K562 (cell line): ENCODE data around the gene AQP4. TPM values are rescaled to one million over a fixed set of nuclear protein-coding genes. Genes with fewer than 3 reads are reported as not detected.

Experiments used
- ATAC-seq: fragments of 200-7000 bp; cut with Tn5 transposase; 3 replicates; pipeline ENCODE4 v1.9.1; 2020; ENCODE audit warnings: moderate library complexity
- BruUV-seq: library from RNA; stranded (reverse); fragments of 400-500 nt; replicated peaks from 2 replicates; lab custom pipeline; 2021; lab: Mats Ljungman, UMichigan
- CTCF ChIA-PET: fragments of 300-600 bp; formaldehyde crosslinking; extraction: SDS; loops from one replicate; lab custom pipeline; 2021; ENCODE audit warnings: low intra/inter-chr PET ratio; lab: Yijun Ruan, JAX
- POLR2A ChIA-PET: fragments of 300-600, 350-650 bp; sonication (Branson Sonifier 250); formaldehyde crosslinking; extraction: SDS; loops from one replicate; lab custom pipeline; 2021; ENCODE audit warnings: antibody characterized with exemption, inconsistent platforms; lab: Yijun Ruan, JAX
- DNase-seq, 4 experiments: peaks; one replicate each; pipeline versions ENCODE4 v3.0.0 to v3.0.0-alpha.2; 2011 to 2018; ENCODE audit warnings: low spot score in 3 of 4, mixed read lengths in 3 of 4; ENCODE audit errors: extremely low read depth in 1 of 4
- FAIRE-seq: peaks from 2 replicates; lab custom pipeline; 2011; peaks lifted over from hg19 to GRCh38; lab: Jason Lieb, UNC
- H2AFZ ChIP-seq: 2 replicates; pipeline ENCODE4 v1.6.0; 2011; ENCODE audit warnings: low read depth, low read length, control low read depth, inconsistent platforms
- H3K27ac ChIP-seq: fragments of 200-600 bp; 3 replicates; pipeline ENCODE4 v1.8.0; 2011; ENCODE audit warnings: low read depth, mild to moderate bottlenecking, control low read depth, inconsistent platforms, low read length, moderate library complexity, mixed read lengths; ENCODE audit errors: extremely low read depth
- H3K27me3 ChIP-seq, 2 experiments: fragments of 300-600 bp in 1 of 2; 2 replicates in 1 of 2; 3 replicates in 1 of 2; pipeline versions ENCODE4 v1.6.0 to v1.8.0; 2011; ENCODE audit warnings: inconsistent platforms in 2 of 2, low read length in 2 of 2, mild to moderate bottlenecking in 1 of 2, mixed read lengths in 1 of 2, moderate library complexity in 1 of 2; ENCODE audit not compliant: control insufficient read depth in 2 of 2, insufficient read depth in 2 of 2
- H3K36me3 ChIP-seq: fragments of 300-600 bp; 3 replicates; pipeline ENCODE4 v1.8.0; 2011; ENCODE audit warnings: mild to moderate bottlenecking, low read length, inconsistent platforms; ENCODE audit not compliant: control insufficient read depth, insufficient read depth
- H3K4me1 ChIP-seq, 2 experiments: fragments of 200-600 bp in 1 of 2; replicated peaks in 1 of 2; 2 replicates in 1 of 2; 3 replicates in 1 of 2; pipeline versions ENCODE4 v1.5.1 to v1.8.0; 2011; ENCODE audit warnings: inconsistent platforms in 2 of 2, low read length in 2 of 2, mild to moderate bottlenecking in 1 of 2, mixed read lengths in 1 of 2, moderate library complexity in 1 of 2; ENCODE audit not compliant: control insufficient read depth in 2 of 2, insufficient read depth in 2 of 2
- H3K4me2 ChIP-seq: 2 replicates; pipeline ENCODE4 v1.6.1; 2011; ENCODE audit warnings: low read length, control low read depth, inconsistent platforms, mixed read lengths; ENCODE audit not compliant: insufficient read depth
- H3K4me3 ChIP-seq: fragments of 200-600 bp; sonication (generic), shearing (Covaris generic); 2 replicates; pipeline ENCODE4 v1.5.1; 2016; ENCODE audit warnings: control low read depth, inconsistent platforms
- H3K79me2 ChIP-seq: fragments of 200-600 bp; 3 replicates; pipeline ENCODE4 v1.8.0; 2011; ENCODE audit warnings: low read length, inconsistent platforms; ENCODE audit not compliant: control insufficient read depth, insufficient read depth
- H3K9ac ChIP-seq, 2 experiments: 2 replicates each; pipeline versions ENCODE4 v1.6.0 to v1.6.1; 2011; ENCODE audit warnings: low read depth in 2 of 2, low read length in 2 of 2, control low read depth in 1 of 2, inconsistent platforms in 1 of 2, mild to moderate bottlenecking in 1 of 2, mixed read lengths in 1 of 2; ENCODE audit not compliant: insufficient read depth in 1 of 2
- H3K9me1 ChIP-seq: one replicate; pipeline ENCODE4 v1.6.0; 2011; ENCODE audit warnings: inconsistent platforms, mild to moderate bottlenecking, low read length, moderate library complexity; ENCODE audit not compliant: control insufficient read depth, insufficient read depth
- H3K9me3 ChIP-seq: replicated peaks from 2 replicates; pipeline ENCODE4 v1.5.1; 2011; ENCODE audit warnings: low read depth, low read length, inconsistent platforms; ENCODE audit not compliant: control insufficient read depth, insufficient read depth
- H4K20me1 ChIP-seq: replicated peaks from 2 replicates; pipeline ENCODE4 v1.6.1; 2011; ENCODE audit warnings: low read length, inconsistent platforms, mixed read lengths; ENCODE audit not compliant: control insufficient read depth, insufficient read depth
- ESRRB ChIP-seq: fragments of 250-450 bp; sonication (Bioruptor Pico); IDR thresholded peaks from 2 replicates; pipeline ENCODE4 v1.5.0; 2020; ENCODE audit warnings: mild to moderate bottlenecking, moderate library complexity, borderline replicate concordance
- POLR2H ChIP-seq: IDR thresholded peaks from 2 replicates; pipeline ENCODE4 v1.6.1; 2016; ENCODE audit warnings: missing genetic modification characterization, low read depth, mild to moderate bottlenecking, control low read depth, missing compliant biosample characterization, moderate library complexity
- TCF15 ChIP-seq: fragments of 250-450 bp; sonication (Bioruptor Pico); IDR thresholded peaks from 2 replicates; pipeline ENCODE4 v1.8.0; 2022; ENCODE audit warnings: moderate library complexity, mild to moderate bottlenecking, inconsistent platforms
- TEAD2 ChIP-seq: fragments of 450-650 bp; IDR thresholded peaks from 2 replicates; pipeline ENCODE4 v1.6.1; 2016; ENCODE audit warnings: missing genetic modification characterization, control low read depth, missing compliant biosample characterization
- ZNF707 ChIP-seq: fragments of 250-450 bp; sonication (Bioruptor Pico); conservative IDR thresholded peaks from 2 replicates; pipeline ENCODE4 v1.8.0; 2022; ENCODE audit warnings: inconsistent platforms, mild to moderate bottlenecking, moderate library complexity
- WGBS: fragments of 100-300 bp; shearing (Covaris generic); methylation state at CpG from one replicate; pipeline ENCODE4 v1.1.6; 2016; ENCODE audit warnings: low coverage, mixed read lengths; ENCODE audit not compliant: insufficient coverage; ENCODE audit errors: missing lambda C conversion rate; 5-methylcytosine and 5-hydroxymethylcytosine counted together
- in situ Hi-C: fragments of 300-500 bp; cut with MboI; formaldehyde crosslinking; loops from 4 replicates; pipeline ENCODE4 v1.15.0; 2018; ENCODE audit warnings: inconsistent platforms, mixed read lengths
- intact Hi-C: fragments of 100-400 bp; cut with micrococcal nuclease; formaldehyde crosslinking; loops from 2 replicates; pipeline ENCODE4 v1.14.2; 2022
- polyA plus RNA-seq, 8 experiments: library from polyadenylated mRNA; depleted of rRNA in 4 of 8; stranded (reverse) in 5 of 8; unstranded in 3 of 8; fragments of >200 nt; fragmentation: Nextera tagmentation in 2 of 8; fragmentation: Illumina TruSeq in 1 of 8; extraction: Ambion mirVana in 2 of 8; extraction: Trizol in 1 of 8; gene quantifications; 2 replicates each; pipeline versions ENCODE4 v1.2.1 to v1.2.3, GENCODE V29; 2011 to 2014; ENCODE audit warnings: inconsistent platforms in 1 of 8, missing spikeins in 1 of 8
- total RNA-seq, 7 experiments: library from RNA; depleted of rRNA in 6 of 7; stranded (reverse); fragments of >200 nt in 6 of 7; fragmentation: Illumina TruSeq in 2 of 7; extraction: Trizol in 2 of 7; gene quantifications; 2 replicates each; pipeline versions ENCODE4 v1.2.1 to v1.2.3, GENCODE V29; 2011 to 2021; ENCODE audit warnings: low replicate concordance in 1 of 7

The AQP4 gene
- total and polyA plus RNA-seq, 9 of the 15 experiments (the other 6 are each of a cell fraction or from before 2014, with no cell fraction given), result 0.31 TPM; not detected in 8

- Histone ChIP-seq H3K36me3 (no peaks in the 10 kb centered on the region), H3K9me3 (no peaks in the 10 kb centered on the region; the same call in 1 of the 2 replicates), H3K27me3 (no peaks in the 10 kb centered on the region), H3K4me1 (no peaks in the 10 kb centered on the region), H3K4me3 (no peak overlapping the region), H3K9me1 (no peaks in the 10 kb centered on the region), H3K79me2 (no peaks in the 10 kb centered on the region), H2AFZ (no peak overlapping the region), H3K27ac (no peak overlapping the region), H3K9ac (no peak overlapping the region), H3K4me2 (no peak overlapping the region), H4K20me1 (no peaks in the 10 kb centered on the region)
- FAIRE-seq, result no peak
- TF ChIP-seq TCF15 (CRISPR knock-in tag) (no peak), ZNF707 (CRISPR knock-in tag) (no peak)
- BruUV-seq, result no TSS peak
- DNase-seq, result no peak
- intact Hi-C loops (no loop called here), in situ Hi-C loops (no loop called here)
- CTCF ChIA-PET, result no interaction called here
- ATAC-seq, result no peak
- POLR2A ChIA-PET, result no interaction called here
These were observed 61.9 kb downstream of the AQP4 start for GRCh38 chr18:26803643-26804042.

GRCh38 chr18:26802330-26803200 lies 62.9 kb downstream of the AQP4 start:
- 0% methylated on average over 4 of the region's 4 CpGs for WGBS
- Histone ChIP-seq H3K9me1 (no peaks in the 10 kb centered on the region), H2AFZ (no peak overlapping the region), H3K9ac (no peak overlapping the region), H3K27me3 (no peaks in the 10 kb centered on the region), H3K36me3 (no peaks in the 10 kb centered on the region), H3K4me2 (no peak overlapping the region), H4K20me1 (no peaks in the 10 kb centered on the region), H3K27ac (no peak overlapping the region), H3K79me2 (no peaks in the 10 kb centered on the region), H3K4me1 (no peaks in the 10 kb centered on the region), H3K9me3 (no peaks in the 10 kb centered on the region), H3K4me3 (no peak overlapping the region)
- TF ChIP-seq POLR2H, result no peak
- TF ChIP-seq TEAD2, result no peak
- no peak for TF ChIP-seq ESRRB (CRISPR knock-in tag)
- in situ Hi-C loops, result no loop called here
- FAIRE-seq, result no peak
- POLR2A ChIA-PET, result no interaction called here
- BruUV-seq, result no TSS peak
- ATAC-seq, result no peak
- DNase-seq, result no peak
- CTCF ChIA-PET, result no interaction called here
- intact Hi-C loops, result no loop called here
